ENCODE data around the gene ALK.

DNA sequence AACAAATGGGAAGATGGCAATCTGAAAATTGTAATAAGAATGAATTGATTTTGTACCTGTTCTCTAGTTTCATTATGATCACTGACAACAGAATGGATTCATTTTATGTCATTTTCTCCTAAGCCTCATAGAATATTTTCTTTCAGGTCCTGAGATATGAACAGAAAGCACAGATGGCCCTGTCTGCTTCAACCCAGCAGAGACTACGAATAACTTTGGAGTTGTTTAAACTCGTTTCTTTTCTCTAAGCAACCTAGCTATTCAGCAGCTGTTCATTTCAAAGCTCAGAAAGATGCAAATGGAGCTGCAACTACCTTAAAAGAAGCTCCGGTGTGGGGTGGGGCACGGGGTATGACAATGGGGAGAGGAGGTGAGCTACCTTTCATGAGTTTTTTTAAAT lies 124.9 kb downstream of the ALK start:
- TF ChIP-seq, protein P1, sequence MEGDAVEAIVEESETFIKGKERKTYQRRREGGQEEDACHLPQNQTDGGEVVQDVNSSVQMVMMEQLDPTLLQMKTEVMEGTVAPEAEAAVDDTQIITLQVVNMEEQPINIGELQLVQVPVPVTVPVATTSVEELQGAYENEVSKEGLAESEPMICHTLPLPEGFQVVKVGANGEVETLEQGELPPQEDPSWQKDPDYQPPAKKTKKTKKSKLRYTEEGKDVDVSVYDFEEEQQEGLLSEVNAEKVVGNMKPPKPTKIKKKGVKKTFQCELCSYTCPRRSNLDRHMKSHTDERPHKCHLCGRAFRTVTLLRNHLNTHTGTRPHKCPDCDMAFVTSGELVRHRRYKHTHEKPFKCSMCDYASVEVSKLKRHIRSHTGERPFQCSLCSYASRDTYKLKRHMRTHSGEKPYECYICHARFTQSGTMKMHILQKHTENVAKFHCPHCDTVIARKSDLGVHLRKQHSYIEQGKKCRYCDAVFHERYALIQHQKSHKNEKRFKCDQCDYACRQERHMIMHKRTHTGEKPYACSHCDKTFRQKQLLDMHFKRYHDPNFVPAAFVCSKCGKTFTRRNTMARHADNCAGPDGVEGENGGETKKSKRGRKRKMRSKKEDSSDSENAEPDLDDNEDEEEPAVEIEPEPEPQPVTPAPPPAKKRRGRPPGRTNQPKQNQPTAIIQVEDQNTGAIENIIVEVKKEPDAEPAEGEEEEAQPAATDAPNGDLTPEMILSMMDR (conservative IDR thresholded peaks at IDR 0.05): no peak
- TF ChIP-seq ZFX (IDR thresholded peaks at IDR 0.05): no peak
